ENCODE results near the gene PODN. TPM values are rescaled to one million over a fixed set of nuclear protein-coding genes. Genes with fewer than 3 reads are reported as not detected.

The PODN gene
- total RNA-seq, 1 donor from 2014 or later: 0.10 TPM

GRCh38 chr1:53025034-53025768 lies 36.8 kb upstream of the PODN start:
- Mint-ChIP-seq H3K36me3 (ENCODE audit: low read depth, unreplicated experiment) (no peaks in the 10 kb centered on the region), H3K4me3 (ENCODE audit: unreplicated experiment) (no peak overlapping the region), H3K27me3 (ENCODE audit: unreplicated experiment) (no peaks in the 10 kb centered on the region), H3K4me1 (ENCODE audit: unreplicated experiment) (no peaks in the 10 kb centered on the region), H3K27ac (ENCODE audit: unreplicated experiment) (no peak overlapping the region), H3K9me3 (ENCODE audit: unreplicated experiment) (no peaks in the 10 kb centered on the region)
- no peak for DNase-seq (ENCODE audit: low spot score)
- no peak for TF ChIP-seq CTCF (IDR thresholded peaks at IDR 0.05; ENCODE audit: unreplicated experiment)

DNA sequence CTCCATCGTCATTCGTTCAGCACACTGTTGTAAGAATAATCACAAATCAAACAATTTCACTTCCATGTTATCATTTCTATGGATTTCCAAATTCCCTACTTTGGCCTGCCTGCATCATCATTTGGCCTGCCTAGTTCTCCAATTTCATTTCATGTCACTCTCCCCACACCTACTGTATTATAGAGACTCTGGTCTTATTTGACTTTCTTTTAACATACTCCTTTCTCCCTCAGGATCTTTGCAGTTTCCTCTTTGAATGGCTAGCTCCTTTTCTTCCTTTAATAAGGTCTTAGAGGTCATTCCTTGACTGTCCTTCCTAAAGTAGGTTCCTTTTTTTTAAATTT lies 36.3 kb upstream of the PODN start:
- H3K36me3 Mint-ChIP-seq (ENCODE audit: low read depth, unreplicated experiment): no peaks in the 10 kb centered on the region
- no peaks in the 10 kb centered on the region for H3K4me1 Mint-ChIP-seq (ENCODE audit: unreplicated experiment)
- H3K9me3 Mint-ChIP-seq (ENCODE audit: unreplicated experiment): no peaks in the 10 kb centered on the region
- no peak for TF ChIP-seq CTCF (IDR thresholded peaks at IDR 0.05; ENCODE audit: unreplicated experiment)
- no peak overlapping the region for H3K27ac Mint-ChIP-seq (ENCODE audit: unreplicated experiment)
- no peaks in the 10 kb centered on the region for H3K27me3 Mint-ChIP-seq (ENCODE audit: unreplicated experiment)
- H3K4me3 Mint-ChIP-seq (ENCODE audit: unreplicated experiment): no peak overlapping the region
- no peak for DNase-seq (ENCODE audit: low spot score)

- no peaks in the 10 kb centered on the region for H3K27me3 Mint-ChIP-seq (ENCODE audit: unreplicated experiment)
Measured at GRCh38 chr1:53026254-53026653, 35.8 kb upstream of the PODN start.

DNA sequence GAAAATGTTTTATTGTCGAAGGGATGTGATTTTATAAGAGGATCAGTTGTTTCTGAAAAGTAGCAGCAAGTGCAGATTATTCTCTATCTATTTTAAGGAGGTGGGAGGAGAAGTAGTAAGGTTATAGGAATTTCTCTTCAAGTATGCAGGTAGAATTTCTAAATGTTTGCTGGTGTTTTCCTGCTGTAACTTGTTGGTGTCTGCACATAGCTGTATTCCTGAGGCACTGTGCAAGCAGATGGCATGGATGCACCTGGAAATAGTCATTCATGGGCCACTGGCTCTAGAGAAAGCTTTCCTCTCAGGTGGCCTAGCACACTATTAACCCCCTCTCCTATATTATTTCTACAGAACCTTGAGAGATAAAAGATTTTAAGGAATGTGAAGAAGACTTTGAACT lies 30.3 kb upstream of the PODN start:
- Mint-ChIP-seq H3K4me3 (ENCODE audit: unreplicated experiment) (no peak overlapping the region), H3K4me1 (ENCODE audit: unreplicated experiment) (no peaks in the 10 kb centered on the region), H3K9me3 (ENCODE audit: unreplicated experiment) (no peaks in the 10 kb centered on the region), H3K27ac (ENCODE audit: unreplicated experiment) (no peak overlapping the region), H3K36me3 (ENCODE audit: low read depth, unreplicated experiment) (no peaks in the 10 kb centered on the region), H3K27me3 (ENCODE audit: unreplicated experiment) (peaks cover 1% of the 10 kb centered on the region)
- DNase-seq (ENCODE audit: low spot score): no peak
- TF ChIP-seq CTCF (IDR thresholded peaks at IDR 0.05; ENCODE audit: unreplicated experiment): no peak

More at GRCh38 chr1:53026254-53026653, 35.8 kb upstream of the PODN start:
- DNase-seq (ENCODE audit: low spot score): no peak
- Mint-ChIP-seq H3K4me3 (ENCODE audit: unreplicated experiment) (no peak overlapping the region), H3K27ac (ENCODE audit: unreplicated experiment) (no peak overlapping the region), H3K4me1 (ENCODE audit: unreplicated experiment) (no peaks in the 10 kb centered on the region), H3K36me3 (ENCODE audit: low read depth, unreplicated experiment) (no peaks in the 10 kb centered on the region), H3K9me3 (ENCODE audit: unreplicated experiment) (no peaks in the 10 kb centered on the region)
- TF ChIP-seq CTCF (IDR thresholded peaks at IDR 0.05; ENCODE audit: unreplicated experiment): no peak

DNA sequence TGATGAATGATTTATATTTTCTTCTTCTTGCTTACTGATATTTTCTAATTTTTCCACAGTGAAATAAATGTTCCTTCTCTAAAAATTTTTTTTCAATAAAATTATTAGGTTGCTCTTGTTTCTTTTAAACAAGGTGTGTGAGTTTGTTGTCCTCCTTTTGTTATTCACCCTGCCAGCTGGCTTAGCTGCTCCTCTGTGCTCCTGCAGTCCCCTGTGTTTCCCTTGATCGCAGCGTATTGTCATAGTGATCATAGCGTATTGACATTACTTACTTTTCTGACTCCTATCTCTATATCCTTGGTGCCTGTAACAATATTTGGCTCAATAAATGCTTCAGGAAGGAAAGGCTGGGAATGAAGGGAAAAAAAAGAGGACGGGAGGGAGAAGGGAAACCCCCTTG lies 24.9 kb upstream of the PODN start:
- TF ChIP-seq CTCF (IDR thresholded peaks at IDR 0.05; ENCODE audit: unreplicated experiment): no peak
- Mint-ChIP-seq H3K27me3 (ENCODE audit: unreplicated experiment) (peaks cover 1% of the 10 kb centered on the region), H3K27ac (ENCODE audit: unreplicated experiment) (no peak overlapping the region), H3K4me3 (ENCODE audit: unreplicated experiment) (no peak overlapping the region), H3K4me1 (ENCODE audit: unreplicated experiment) (peaks cover 3% of the 10 kb centered on the region), H3K36me3 (ENCODE audit: low read depth, unreplicated experiment) (peaks cover 8% of the 10 kb centered on the region), H3K9me3 (ENCODE audit: unreplicated experiment) (no peaks in the 10 kb centered on the region)
- DNase-seq (ENCODE audit: low spot score): no peak
